Cerebellar nuclear complex (tissue), 1 donor: Measurements from ENCODE around the gene PRDM15.

Experiments
- DNase-seq, 2 experiments: peaks; one replicate each; lab custom pipeline; 2025; lab: John Stamatoyannopoulos, UW

Gene PRDM15

DNA sequence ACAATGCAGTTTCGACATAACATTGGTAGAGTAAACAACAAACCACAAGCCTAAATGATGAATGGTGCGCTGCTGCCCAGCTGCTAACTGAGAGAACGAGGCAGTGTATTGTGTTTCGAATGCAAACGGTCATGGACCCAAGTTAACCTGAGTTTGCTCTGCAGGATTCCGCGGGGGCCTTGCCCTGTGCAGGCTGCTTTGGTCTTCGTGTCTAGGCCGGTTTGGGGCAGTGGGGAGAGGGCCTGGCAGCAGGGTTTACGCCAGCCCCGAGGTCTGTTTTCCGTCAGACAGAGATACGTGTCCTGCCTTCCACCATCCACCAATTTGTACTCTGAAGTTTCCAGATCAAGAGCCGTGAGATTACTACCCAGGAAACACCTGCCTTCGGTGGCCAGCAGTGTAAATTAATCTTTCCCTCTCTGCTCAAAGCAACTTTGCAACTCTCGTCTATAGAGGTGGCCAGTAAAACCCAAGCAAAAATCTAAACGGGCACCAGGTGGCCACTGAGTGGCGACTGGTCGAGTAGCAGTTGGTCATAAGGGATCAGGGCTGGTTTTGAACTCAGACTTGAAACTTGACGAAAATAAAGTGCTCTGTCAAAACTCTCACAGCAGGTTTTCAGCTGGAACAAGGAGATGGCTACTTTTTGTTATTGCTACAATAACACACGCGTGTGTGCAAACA, 6.3 kb upstream of the PRDM15 start:
- DNase-seq: no peak

DNA sequence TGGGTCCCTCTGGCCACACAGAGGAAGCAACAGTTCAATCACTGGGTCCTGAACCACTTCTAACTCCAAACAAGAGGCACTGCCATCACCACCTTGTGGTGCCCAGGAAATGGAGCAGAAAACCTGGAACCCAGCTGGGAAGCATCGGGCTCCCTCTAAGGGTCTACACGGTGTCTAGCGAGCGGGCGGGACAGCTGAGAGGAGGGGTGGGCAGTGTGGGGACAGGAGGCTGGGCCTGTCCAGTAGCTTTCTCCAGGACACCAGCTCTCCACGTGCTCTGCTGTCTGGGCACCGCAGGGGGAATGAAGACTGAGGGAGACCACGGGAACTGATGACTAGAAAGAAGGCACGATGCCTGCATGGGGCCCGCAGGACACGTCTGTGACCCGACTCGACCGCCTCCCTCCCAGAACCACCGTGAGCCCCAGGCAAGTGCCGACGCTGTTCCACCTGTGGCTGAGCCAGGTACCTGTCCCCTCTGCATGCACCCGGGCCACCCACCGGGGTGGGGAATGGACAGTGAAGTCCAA, 5.4 kb upstream of the PRDM15 start:
- DNase-seq: no peak

DNA sequence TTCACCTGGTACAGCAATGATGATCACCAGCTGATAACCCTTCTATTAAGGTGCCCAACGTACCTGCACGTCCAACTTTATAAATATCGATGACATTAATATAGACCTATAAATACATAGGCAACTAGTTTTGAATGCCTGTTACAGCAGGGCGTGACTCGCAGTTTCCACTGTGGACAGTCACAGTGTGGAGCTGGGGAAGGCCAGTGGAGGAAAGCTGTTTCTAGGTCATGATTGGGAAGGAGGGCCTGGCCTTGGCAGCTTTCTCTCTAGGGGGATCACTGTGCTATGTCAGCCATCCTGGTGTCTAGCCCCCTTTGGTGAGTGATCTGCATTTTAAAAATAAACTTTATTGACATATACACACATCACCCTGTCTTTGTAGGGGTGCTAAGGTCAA, 4.4 kb upstream of the PRDM15 start:
- DNase-seq: no peak

DNA sequence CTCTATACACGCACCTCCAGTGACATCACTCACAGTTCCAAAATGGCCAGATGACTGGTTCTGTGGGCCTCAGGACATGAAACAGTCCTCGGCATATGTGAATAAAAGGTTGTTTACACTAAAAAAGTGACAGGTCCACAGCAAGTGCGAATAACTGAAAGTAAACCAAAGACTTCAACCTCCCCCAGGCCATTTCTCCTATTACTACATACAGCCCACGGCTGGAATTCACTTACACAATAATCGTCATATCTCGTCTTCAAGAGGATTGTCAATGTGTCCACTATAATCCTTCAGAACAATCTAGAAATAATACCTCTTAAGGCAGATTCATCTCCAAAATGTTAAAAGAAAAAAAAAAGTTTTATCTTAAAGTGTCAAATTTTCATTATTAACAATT, 1.9 kb upstream of the PRDM15 start:
- no peak for DNase-seq

DNA sequence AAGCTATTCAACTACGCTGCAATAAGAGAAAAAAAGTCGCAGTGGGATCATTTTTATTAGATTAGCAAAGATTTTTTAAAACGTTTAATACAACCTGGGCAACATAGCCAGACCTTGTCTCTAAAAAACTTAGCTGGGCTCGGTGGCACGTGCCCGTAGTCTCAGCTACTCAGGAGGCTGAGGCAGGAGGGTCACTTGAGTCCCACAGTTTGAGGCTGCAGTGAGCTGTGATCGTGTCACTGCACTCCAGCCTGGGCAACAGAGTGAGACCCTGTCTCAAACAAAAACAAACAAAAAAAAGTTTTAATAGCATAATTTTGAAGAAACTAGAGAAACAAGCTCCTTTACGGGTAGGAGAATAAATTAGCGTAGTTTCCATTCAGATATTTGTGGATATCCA, 1.0 kb upstream of the PRDM15 start:
- DNase-seq: no peak

DNA sequence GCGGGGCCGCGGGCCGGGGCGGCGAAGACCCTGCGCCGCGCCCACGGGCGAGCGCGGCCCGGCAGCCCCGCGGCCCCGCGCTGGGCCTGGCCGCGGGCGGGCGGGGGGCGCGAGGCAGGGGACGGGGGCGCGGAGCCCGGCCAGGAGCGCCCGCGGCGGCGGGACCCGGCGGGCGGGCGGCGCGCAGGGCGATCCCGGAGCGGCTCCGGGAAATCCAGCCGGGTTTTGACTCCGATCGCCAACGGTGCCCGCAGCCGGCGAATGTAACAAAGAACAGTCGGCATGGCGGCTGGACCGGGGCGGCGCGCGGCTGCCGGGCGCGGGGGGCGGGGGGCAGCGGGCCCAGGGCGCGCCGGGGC, 334 bp downstream of the PRDM15 start:
- DNase-seq: no peak

DNA sequence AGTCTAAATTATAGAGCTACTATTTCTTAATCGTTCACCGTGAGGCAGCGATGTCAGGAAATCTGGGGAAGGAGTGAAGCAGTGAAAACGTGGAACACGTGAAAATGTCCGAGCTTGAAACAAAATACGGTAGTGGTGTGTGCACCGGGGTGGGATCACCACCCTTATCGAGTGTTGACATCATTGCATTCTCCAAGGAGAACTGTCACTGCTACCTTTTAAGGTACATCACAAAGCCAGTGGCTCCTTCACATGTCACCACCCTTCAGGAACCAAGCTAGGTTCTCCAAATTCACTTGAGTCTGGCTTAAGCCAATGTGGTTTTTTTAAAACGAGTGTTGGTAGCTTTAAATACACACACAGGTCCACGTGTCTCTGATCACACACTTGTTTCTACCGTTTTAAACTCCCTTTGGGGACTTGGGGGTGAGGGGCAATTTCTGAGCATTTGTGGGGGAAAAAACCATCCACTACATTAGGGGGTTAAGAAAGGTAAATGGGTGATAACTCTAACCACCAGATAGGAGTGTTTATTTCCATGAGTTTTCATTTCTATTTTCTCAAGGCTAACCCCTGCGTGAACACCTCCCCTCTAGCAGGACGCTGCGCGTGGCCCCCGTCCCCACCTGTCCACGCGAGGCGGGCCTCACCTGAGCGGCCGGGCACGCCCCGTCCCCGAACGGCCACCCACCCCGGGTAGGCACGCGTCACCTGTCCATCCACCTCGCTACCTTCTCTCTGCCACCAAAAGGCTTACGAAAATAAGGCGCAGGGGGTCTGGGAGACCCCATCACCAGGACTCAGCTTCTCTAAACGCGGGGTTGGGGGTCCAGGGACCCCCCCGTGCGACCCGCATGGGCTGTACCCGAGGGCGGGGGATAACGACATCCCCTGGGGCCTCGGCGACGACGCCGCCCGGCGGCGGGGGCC, 978 bp downstream of the PRDM15 start:
- no peak for DNase-seq

DNA sequence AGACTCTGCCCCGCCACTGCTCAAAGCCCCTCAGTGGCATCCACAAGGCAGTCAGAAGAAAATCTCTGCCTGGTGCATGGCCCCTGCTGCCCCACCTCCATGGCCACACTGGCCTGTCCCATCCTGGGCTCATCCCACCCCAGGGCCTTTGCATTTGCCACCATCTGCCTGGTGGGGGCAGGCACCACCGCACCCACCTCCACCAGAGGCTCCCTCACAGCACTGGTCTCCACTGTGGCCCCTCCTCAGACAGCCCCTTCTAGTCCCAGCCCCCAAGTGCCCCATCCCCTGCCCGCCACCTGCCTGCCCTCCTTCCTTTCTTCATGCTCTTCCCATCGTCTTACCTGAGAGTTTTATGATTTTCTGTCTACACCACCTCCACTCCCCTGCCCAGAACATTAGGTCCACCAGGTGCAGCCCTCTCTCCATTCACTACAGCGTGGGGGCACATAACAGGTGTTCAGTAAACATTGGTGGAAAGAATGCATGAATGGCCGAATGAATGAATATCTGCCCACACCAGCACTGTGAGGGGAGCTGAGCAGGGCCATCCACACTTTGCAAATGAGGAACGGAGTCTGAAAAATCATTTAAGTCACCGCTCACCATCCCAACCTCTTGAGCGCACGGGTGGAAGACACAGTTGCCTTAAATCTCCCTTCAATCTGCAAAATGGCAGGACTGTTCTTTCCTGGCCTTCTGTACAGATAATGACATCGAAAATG, 2.1 kb downstream of the PRDM15 start:
- DNase-seq: no peak

DNA sequence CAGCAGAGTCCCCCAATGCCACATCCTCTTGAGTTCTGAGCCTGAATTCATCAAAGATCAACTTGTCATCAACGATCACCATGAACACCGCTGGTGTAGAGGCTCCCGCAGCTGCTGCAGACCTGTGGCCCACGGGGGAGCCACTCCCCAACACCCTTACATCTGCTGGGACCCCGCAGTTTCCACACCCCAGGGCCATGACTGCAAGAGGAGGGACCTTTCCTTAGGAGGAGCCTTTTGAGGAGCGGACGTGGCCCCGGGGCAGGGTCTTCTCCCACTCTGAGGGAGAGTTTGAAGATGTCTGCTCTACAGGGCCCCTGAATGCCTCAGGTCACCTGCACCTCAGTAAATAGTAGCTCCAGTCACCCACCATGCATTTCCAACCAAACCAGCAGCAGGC, 2.7 kb downstream of the PRDM15 start:
- no peak for DNase-seq

DNA sequence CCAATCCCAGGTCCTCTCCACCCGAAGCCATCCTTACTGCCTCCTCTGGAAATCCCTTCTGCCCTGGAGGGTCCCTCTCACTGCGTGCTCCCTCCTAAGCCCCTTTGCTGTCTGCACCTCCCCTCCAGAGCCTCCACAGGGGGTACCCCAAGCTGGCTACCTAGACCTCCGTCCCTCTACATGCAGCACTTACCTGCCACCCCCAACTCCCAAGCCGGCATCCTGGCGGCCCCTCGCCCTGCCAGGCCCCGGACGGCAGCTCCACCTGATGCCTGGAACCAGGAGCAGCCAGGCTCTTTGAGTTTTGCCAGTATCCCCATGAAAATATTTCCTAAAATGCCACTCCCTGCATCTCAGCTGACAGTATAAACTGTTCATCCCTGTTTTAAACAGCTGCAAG, 4.1 kb downstream of the PRDM15 start:
- DNase-seq: no peak

DNA sequence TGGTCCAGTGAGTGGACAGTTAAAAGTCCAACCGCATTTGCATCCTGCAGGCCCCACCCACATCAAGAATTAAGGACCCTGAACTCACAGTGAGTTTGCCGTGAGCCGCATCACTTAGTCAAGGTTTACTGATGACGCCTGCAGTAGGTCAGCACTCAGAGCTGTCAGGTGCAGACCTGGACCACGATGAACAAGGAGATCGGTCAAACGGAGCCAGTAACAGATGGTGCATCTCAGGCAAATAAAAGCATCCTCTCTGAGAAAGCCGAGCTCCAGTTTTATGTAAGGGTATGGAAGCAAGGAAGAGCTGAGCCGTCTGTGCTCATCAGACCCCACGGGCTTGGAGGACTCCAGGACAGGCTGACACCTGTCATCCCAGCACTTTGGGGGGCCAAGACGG, 4.5 kb downstream of the PRDM15 start:
- DNase-seq: no peak

DNA sequence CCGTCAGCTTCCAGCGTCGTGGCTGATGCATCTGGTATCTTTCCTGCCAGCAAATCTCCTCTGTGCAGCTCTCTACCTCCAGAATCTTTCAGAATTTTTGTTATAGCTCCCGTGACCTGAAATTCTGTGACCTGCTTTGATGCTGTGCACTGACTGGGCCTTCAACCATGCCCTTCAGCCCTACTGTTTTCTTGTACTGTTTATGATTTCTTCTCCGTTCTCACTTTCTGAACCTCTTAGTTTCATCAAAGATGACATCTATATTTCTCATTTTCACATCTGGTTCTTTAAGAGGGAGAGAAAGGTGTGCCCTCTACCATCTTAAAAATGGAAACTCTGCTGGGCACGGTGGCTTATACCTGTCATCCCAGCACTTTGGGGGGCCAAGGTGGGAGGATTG, 5.7 kb downstream of the PRDM15 start:
- DNase-seq: no peak

DNA sequence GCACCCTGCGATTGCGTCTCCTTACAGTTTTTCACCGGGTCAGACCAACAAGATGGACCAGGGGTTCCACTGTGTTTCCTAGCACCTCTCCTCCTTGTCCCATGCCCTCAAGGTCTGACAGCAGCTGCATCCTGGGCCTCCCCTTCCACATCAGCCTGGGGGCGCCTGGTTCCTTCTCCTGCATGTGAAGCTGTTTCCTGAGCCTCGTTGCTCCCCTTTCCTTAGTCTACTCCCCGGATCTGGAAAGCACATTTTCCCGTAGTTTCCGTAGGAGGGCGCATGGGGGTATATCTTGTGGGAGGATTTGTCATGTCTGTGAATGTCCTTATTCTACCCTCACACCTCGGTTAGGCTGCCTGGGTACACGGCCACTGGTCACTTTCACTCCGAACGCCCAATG, 6.1 kb downstream of the PRDM15 start:
- DNase-seq: no peak

DNA sequence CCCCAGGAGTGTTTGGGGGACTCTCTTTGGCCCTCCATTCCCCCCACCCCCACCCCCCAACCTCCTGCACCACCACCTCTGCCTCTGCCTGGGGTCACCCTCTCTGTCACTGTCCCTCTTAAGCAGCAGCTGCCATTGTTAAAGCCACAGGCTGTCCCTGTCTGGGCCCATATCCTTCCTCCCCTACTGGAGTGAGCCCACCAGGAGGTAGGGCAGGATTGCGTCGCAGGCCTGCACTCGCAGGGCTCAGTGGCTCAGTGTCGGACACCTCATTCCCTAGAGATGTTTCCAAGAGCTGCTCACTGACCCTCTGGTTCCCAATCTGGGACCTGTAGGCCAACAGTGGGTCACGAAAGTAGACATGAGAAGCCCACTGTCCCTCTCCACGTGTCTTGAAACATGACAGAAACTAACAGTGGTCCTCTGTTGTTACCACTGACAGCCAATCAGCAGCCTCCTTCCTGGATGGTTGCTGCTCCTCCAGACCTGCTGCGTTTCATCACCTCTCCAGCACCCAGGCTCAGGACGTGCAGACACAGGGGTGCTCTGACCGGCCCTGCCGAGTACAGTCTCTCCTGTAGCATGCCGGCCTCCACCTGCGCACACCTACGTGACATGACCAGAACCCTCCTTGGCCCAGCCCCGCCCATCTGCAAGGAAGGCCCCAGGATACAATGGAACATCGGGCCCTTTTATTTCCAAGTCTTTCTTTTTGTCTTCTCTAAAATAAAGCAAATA, 7.7 kb downstream of the PRDM15 start:
- no peak for DNase-seq

DNA sequence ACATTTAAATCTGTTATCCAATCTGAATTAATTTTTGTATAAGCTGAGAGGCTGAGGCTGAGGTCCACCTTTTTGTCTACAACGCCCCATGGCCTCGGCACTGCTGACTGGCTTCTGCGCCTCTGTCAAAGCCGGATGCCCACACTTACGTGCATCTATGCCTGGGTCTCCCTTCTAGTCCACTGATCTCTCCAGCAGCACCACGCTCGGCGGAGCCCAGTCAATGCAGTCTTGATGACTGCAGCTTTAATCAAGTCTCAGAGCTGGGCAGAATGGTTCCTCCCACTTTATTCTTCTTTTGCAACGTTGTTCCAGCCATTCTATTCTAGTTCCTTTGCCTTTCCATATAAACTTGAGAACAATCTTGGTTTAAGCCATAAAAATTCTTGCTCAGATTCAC, 9.4 kb downstream of the PRDM15 start:
- no peak for DNase-seq

DNA sequence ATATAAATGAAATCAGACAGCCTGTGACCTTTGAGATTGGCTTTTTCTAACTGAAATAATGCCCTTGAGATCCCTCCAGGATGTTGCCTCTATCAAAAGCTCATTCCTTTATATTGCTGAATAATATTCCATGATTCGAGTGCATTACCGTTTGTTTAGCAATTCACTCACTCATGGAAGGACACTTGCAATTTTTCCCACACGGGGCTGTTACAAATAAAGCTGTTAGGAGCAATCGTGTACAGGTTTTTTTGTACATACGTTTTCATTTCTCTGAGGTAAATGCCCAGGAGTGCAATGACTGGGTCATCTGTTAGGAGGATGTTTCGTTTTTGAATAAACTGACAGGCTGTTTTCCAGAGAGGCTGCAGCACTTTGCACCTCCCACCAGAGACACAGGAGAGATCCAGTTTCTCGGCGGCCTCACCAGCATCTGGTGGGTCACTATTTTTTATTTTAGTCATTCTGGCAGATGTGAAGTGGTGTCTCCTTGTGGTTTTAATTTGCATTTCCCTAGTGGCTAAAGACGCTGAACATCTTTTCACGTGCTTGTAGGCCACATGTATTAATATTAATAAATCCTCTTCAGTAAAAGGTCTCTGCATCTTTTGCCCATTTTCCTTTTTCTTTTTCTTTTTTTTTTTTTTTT, 11.0 kb downstream of the PRDM15 start:
- DNase-seq: no peak

DNA sequence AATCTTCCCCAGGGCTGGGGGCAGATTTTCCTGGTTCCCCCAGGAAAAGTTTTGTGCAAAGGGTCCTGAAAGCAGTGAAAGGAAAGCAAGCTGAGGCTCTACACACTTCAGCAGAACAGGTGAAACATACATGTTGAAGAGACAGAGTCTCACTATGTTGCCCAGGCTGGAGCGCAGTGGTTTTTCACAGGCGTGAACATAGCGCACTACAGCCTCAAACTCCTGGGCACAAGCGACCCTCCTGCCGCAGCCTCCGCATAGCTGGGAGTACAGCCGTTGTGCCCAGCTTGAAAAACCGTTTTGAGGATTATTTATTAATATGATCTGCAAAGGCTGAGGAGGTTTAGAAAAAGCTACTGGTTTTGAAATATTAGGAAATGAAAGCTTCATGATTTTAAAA, 11.8 kb downstream of the PRDM15 start:
- DNase-seq: no peak

DNA sequence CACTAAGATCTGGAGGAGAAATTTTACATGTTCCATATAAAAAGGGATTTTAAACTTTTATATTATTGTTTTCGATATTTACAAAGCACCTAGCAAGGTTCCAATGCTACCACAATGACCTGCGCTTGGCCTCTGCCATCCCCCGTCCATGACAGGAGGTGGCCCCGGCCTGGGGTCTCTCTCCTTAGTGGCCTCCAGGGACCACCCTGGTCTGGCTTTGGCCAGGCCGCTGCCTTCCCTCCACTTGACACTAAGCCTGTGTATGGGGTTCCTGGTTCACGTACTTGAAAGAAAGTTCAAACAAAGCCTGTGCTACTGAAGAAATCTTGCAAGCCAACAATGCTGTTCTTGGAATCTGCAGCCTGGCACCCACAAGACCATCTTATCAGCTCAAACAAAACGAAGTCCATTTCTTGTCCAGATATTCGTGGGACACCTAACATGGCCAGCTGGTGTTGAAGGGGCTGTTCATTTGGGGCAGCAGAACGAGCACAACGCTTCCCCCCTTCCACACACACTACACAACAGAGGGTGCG, 12.8 kb downstream of the PRDM15 start:
- no peak for DNase-seq

DNA sequence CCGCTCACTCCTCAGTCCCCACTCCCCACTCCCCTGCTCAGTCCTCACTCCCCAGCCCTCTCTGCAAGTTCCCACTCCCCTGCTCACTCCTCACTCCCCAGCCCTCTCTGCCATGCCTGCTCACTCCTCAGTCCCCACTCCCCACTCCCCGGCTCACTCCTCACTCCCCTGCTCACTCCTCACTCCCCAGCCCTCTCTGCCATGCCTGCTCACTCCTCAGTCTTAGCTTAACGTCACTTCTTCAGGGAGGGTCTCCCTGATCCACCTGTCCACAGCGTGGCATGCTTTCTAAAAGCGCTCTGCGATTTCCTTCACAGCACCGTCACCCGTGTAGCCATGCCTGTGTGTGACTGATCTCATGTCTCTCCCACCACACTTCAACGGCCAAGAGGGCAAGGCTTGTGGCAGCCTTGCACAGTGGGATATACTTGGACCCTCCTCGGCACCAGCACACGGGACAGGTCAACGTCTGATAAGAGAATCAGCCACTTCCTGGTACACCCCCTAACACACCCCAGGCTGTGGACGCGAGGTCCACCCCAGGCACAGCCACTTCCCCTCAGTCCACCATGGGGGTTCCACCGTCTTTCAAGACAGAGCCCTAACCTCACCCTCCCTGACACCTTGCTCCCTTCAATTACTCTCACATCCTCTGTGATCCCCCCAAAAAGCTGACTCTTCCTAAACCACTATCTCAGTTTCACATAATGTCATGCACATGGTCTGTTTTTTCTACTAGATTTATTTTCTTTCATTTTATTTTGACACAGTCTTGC, 14.0 kb downstream of the PRDM15 start:
- DNase-seq: no peak

DNA sequence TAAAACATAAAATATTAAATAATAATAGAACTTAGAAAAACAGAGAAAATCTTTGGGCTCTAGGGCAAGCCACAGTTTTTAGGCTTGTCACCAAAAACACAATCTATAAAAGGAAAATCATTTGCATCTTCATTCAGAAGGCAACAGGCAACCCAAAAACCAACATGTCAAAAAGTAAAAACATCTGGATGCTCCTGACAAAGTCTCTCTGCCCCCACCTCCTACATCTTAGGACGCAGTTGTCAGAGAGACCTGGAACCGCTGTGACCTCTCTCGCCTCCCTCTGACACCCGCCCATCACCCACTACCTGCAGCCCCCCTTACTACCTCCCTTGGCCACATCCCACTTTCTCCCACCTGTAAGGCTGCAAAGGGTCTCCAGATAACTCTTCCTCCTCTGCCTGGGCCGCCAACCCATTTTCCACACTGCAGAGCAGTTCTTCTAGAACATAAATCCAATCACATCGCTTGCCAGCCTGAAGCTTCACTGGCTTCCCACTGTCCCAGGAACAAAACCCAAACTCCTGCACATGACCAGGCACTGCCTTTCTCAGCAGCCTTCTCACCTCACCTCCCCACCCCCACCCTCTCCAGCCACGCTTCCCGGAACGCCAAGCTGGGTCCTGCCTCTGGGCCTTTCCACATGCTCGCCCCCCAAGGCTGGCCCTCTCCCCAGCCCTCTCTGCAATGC, 14.7 kb downstream of the PRDM15 start:
- no peak for DNase-seq
